Measurements from ENCODE around the gene PLEKHD1. TPM values are rescaled to one million over a fixed set of nuclear protein-coding genes. Genes with fewer than 3 reads are reported as not detected.

PLEKHD1 gene
- total RNA-seq, 1 experiment from 2014 or later: 1.2 TPM

DNA sequence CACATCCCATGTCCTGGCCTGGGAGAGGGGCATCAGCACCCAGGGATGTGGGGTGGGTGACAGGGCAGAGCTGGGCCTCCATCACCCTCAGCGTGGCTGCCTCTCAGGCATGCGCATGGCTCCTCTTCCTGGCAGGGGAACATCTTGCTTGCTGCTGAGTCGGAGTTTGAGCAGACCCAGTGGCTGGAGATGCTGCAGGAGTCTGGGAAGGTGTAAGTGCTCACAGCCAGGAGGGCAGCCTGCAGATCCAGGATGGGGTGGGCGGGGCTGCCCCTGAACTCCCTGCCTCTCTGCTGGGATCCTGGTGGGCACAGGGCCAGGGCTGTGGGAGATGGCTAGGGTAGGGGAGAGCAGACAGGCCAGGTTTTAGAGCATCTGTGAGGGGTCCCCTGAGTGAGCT is 16.2 kb downstream of the PLEKHD1 start (continued):
- TF ChIP-seq, protein P1, sequence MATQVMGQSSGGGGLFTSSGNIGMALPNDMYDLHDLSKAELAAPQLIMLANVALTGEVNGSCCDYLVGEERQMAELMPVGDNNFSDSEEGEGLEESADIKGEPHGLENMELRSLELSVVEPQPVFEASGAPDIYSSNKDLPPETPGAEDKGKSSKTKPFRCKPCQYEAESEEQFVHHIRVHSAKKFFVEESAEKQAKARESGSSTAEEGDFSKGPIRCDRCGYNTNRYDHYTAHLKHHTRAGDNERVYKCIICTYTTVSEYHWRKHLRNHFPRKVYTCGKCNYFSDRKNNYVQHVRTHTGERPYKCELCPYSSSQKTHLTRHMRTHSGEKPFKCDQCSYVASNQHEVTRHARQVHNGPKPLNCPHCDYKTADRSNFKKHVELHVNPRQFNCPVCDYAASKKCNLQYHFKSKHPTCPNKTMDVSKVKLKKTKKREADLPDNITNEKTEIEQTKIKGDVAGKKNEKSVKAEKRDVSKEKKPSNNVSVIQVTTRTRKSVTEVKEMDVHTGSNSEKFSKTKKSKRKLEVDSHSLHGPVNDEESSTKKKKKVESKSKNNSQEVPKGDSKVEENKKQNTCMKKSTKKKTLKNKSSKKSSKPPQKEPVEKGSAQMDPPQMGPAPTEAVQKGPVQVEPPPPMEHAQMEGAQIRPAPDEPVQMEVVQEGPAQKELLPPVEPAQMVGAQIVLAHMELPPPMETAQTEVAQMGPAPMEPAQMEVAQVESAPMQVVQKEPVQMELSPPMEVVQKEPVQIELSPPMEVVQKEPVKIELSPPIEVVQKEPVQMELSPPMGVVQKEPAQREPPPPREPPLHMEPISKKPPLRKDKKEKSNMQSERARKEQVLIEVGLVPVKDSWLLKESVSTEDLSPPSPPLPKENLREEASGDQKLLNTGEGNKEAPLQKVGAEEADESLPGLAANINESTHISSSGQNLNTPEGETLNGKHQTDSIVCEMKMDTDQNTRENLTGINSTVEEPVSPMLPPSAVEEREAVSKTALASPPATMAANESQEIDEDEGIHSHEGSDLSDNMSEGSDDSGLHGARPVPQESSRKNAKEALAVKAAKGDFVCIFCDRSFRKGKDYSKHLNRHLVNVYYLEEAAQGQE (IDR thresholded peaks at IDR 0.05; ENCODE audit: low read depth): no peak
- TF ChIP-seq SRF (IDR thresholded peaks at IDR 0.05; ENCODE audit: low read depth): no peak

DNA sequence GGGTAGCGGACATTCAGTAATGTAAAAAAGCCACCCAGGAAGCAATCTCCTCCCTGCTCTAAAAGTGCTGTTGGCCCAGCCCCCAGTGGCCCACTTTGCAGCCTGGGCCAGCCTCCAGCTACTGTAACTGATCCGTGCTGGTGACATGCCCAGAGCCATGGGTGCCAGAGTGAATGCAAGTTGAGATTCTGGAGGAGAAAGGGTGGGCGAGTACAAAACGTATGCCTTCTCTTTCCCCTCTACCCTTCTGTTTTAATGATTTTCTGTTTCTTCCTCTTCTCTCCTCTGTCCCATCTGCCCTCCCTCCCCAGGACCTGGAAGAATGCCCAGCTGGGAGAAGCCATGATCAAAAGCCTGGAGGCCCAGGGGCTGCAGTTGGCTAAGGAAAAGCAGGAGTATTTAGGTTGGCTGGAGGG is 16.9 kb downstream of the PLEKHD1 start:
- POLR2A ChIA-PET: no interaction called here
- no peak for ATAC-seq
- Histone ChIP-seq H3K4me3 (replicated peaks in 1 of 2; ENCODE audit: low read depth in 1 of 2, low read length in 2 of 2) (no peak overlapping the region), H3K27ac (ENCODE audit: low read depth, low read length) (no peak overlapping the region), H3K4me2 (ENCODE audit: low read length) (no peak overlapping the region), H3K9ac (ENCODE audit: low read length) (no peak overlapping the region), H2AFZ (ENCODE audit: low read depth, low read length, poor library complexity, severe bottlenecking) (no peak overlapping the region), H3K27me3 (ENCODE audit: insufficient read depth, low read length) (no peaks in the 10 kb centered on the region), H3K36me3 (ENCODE audit: control insufficient read depth in 1 of 2, insufficient read depth in 2 of 2, low read length in 2 of 2) (no peaks in the 10 kb centered on the region), H4K20me1 (ENCODE audit: insufficient read depth) (no peaks in the 10 kb centered on the region), H3K9me2 (ENCODE audit: insufficient read depth) (no peaks in the 10 kb centered on the region), H3K4me1 (ENCODE audit: control insufficient read depth in 1 of 2, insufficient read depth in 2 of 2, low read length in 2 of 2) (peaks cover 6 to 18% of the 10 kb centered on the region in 2 experiments), H3K9me3 (ENCODE audit: control insufficient read depth in 1 of 2, insufficient read depth in 1 of 2, low read depth in 1 of 2, low read length in 2 of 2) (no peaks in the 10 kb centered on the region), H3K79me2 (ENCODE audit: insufficient read depth, low read length) (no peaks in the 10 kb centered on the region)
- no TSS peak for BruUV-seq (replicated peaks)
- no peak for DNase-seq (ENCODE audit: low read depth, low spot score)
- intact Hi-C loops (cut with micrococcal nuclease): no loop called here
- RAD21 ChIA-PET (ENCODE audit: low non-redundant PET in 1 of 2, low total read pairs in 2 of 2, uncharacterized antibody in 2 of 2, unreplicated experiment in 2 of 2): no interaction called here
- TF ChIP-seq ZFX (IDR thresholded peaks at IDR 0.05) (no peak), POLR2AphosphoS5 (IDR thresholded peaks at IDR 0.05; ENCODE audit: low read depth, low read length) (no peak), EZH2phosphoT487 (IDR thresholded peaks at IDR 0.05; ENCODE audit: borderline replicate concordance) (no peak), EGR1 (IDR thresholded peaks at IDR 0.05; ENCODE audit: low read depth) (no peak), RAD21 (IDR thresholded peaks at IDR 0.05; ENCODE audit: low read depth) (no peak), JUND (IDR thresholded peaks at IDR 0.05) (no peak), YY1 (IDR thresholded peaks at IDR 0.05; ENCODE audit: extremely low read depth, insufficient replicate concordance, low read depth, low read length) (no peak), EZH2 (IDR thresholded peaks at IDR 0.05) (no peak), SRF (IDR thresholded peaks at IDR 0.05; ENCODE audit: low read depth) (no peak), TCF7L2 (IDR thresholded peaks at IDR 0.05; ENCODE audit: borderline replicate concordance, extremely low read depth, insufficient read depth, insufficient read length) (no peak), SP1 (IDR thresholded peaks at IDR 0.05; ENCODE audit: low read depth) (no peak), FOSL1 (IDR thresholded peaks at IDR 0.05; ENCODE audit: low read depth) (no peak), SIN3A (IDR thresholded peaks at IDR 0.05; ENCODE audit: low read depth) (no peak), POLR2A (IDR thresholded peaks at IDR 0.05; ENCODE audit: borderline replicate concordance, extremely low read depth, insufficient read depth, insufficient read length) (no peak), ELF1 (IDR thresholded peaks at IDR 0.05; ENCODE audit: borderline replicate concordance, low read depth) (no peak), CEBPB (IDR thresholded peaks at IDR 0.05; ENCODE audit: low read depth) (no peak), ZNF274 (IDR thresholded peaks at IDR 0.05; ENCODE audit: low read depth, low read length) (no peak)
- TF ChIP-seq, protein P2, sequence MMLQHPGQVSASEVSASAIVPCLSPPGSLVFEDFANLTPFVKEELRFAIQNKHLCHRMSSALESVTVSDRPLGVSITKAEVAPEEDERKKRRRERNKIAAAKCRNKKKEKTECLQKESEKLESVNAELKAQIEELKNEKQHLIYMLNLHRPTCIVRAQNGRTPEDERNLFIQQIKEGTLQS (IDR thresholded peaks at IDR 0.05): no peak
- TF ChIP-seq, protein P1 (IDR thresholded peaks at IDR 0.05; ENCODE audit: low read depth): no peak
- TF ChIP-seq, protein P3, sequence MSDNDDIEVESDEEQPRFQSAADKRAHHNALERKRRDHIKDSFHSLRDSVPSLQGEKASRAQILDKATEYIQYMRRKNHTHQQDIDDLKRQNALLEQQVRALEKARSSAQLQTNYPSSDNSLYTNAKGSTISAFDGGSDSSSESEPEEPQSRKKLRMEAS (IDR thresholded peaks at IDR 0.05): no peak
- CTCF ChIA-PET: no interaction called here

Data from HCT116 (cell line).